DOHH2 (cell line): ENCODE results near the gene CERS6.

ENCODE experiments used
- EZH2phosphoT487 ChIP-seq: fragments of 200-600 bp; sonication (generic); IDR thresholded peaks from 2 replicates; pipeline ENCODE4 v1.6.1; 2017; ENCODE audit warnings: borderline replicate concordance, mild to moderate bottlenecking, antibody characterized with exemption, low read length, moderate library complexity, mixed read lengths
- TF ChIP-seq, protein P1 (sequence below): fragments of 200-600 bp; sonication (generic); IDR thresholded peaks from one replicate; pipeline ENCODE4 v1.5.1; 2014; ENCODE audit warnings: antibody characterized with exemption, mild to moderate bottlenecking, low read depth, low read length; ENCODE audit not compliant: poor library complexity, severe bottlenecking

DNA sequence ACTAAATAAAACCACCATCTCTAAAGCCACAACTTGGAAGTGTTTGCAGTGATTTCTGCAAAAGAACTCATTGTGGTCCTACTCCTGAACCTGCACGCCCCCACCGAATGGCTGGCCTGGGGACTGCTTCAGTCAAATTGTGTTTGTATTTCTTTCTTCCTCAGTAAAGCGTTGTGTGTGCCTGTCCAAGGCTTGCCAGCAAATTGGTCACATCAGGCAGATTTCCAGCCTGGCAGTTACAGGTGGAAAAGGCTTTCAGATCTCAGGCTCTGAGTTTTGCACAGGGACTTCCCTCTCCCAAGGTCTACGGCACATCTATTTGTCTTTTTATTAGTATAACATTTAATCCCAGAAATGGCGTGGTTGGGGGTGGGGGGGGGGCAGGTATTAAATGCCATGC is 292.4 kb downstream of the CERS6 start:
- TF ChIP-seq, protein P1, sequence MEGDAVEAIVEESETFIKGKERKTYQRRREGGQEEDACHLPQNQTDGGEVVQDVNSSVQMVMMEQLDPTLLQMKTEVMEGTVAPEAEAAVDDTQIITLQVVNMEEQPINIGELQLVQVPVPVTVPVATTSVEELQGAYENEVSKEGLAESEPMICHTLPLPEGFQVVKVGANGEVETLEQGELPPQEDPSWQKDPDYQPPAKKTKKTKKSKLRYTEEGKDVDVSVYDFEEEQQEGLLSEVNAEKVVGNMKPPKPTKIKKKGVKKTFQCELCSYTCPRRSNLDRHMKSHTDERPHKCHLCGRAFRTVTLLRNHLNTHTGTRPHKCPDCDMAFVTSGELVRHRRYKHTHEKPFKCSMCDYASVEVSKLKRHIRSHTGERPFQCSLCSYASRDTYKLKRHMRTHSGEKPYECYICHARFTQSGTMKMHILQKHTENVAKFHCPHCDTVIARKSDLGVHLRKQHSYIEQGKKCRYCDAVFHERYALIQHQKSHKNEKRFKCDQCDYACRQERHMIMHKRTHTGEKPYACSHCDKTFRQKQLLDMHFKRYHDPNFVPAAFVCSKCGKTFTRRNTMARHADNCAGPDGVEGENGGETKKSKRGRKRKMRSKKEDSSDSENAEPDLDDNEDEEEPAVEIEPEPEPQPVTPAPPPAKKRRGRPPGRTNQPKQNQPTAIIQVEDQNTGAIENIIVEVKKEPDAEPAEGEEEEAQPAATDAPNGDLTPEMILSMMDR: no peak
- no peak for TF ChIP-seq EZH2phosphoT487
